Measurements from ENCODE around the gene GAS7.
"Not testable (repeated sequence)": the region's sequence is repeated elsewhere in the genome, so short reads cannot be mapped to it uniquely, and the experiment has no call there.

DNA sequence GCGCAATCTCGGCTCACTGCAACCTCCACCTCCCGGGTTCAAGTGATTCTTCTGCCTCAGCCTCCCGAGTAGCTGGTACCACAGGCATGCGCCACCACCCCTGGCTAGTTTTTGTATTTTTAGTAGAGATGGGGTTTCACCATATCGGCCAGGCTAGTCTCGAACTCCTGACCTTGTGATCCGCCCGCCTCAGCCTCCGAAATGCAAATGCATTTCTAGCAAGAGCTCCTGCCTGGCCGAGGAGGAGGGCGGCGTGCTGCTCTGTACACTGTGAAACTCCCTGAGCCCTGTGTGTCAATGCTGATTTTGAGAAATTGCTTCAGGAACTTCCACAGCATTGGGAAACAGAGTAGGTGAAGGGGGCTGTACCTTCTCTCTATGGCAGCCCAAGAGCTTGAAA is 277.2 kb downstream of the GAS7 start:
- TF ChIP-seq, protein P1, sequence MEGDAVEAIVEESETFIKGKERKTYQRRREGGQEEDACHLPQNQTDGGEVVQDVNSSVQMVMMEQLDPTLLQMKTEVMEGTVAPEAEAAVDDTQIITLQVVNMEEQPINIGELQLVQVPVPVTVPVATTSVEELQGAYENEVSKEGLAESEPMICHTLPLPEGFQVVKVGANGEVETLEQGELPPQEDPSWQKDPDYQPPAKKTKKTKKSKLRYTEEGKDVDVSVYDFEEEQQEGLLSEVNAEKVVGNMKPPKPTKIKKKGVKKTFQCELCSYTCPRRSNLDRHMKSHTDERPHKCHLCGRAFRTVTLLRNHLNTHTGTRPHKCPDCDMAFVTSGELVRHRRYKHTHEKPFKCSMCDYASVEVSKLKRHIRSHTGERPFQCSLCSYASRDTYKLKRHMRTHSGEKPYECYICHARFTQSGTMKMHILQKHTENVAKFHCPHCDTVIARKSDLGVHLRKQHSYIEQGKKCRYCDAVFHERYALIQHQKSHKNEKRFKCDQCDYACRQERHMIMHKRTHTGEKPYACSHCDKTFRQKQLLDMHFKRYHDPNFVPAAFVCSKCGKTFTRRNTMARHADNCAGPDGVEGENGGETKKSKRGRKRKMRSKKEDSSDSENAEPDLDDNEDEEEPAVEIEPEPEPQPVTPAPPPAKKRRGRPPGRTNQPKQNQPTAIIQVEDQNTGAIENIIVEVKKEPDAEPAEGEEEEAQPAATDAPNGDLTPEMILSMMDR (conservative IDR thresholded peaks at IDR 0.05; ENCODE audit: low read depth in 2 of 2): not testable (repeated sequence)
- TF ChIP-seq EZH2phosphoT487 (IDR thresholded peaks at IDR 0.05; ENCODE audit: unreplicated experiment); JUNB (IDR thresholded peaks at IDR 0.05; ENCODE audit: unreplicated experiment); POLR2AphosphoS5 (IDR thresholded peaks at IDR 0.05; ENCODE audit: low read depth); EZH2 (IDR thresholded peaks at IDR 0.05; ENCODE audit: low read depth, unreplicated experiment); ZNF462 (CRISPR knock-in tag; IDR thresholded peaks at IDR 0.05); CREB1 (CRISPR knock-in tag; IDR thresholded peaks at IDR 0.05; ENCODE audit: low read depth); ZNF114 (CRISPR knock-in tag; IDR thresholded peaks at IDR 0.05); STAT1 (IDR thresholded peaks at IDR 0.05; ENCODE audit: unreplicated experiment); NANOG (IDR thresholded peaks at IDR 0.05; ENCODE audit: borderline replicate concordance): not testable (repeated sequence)
- TF ChIP-seq, protein P2, sequence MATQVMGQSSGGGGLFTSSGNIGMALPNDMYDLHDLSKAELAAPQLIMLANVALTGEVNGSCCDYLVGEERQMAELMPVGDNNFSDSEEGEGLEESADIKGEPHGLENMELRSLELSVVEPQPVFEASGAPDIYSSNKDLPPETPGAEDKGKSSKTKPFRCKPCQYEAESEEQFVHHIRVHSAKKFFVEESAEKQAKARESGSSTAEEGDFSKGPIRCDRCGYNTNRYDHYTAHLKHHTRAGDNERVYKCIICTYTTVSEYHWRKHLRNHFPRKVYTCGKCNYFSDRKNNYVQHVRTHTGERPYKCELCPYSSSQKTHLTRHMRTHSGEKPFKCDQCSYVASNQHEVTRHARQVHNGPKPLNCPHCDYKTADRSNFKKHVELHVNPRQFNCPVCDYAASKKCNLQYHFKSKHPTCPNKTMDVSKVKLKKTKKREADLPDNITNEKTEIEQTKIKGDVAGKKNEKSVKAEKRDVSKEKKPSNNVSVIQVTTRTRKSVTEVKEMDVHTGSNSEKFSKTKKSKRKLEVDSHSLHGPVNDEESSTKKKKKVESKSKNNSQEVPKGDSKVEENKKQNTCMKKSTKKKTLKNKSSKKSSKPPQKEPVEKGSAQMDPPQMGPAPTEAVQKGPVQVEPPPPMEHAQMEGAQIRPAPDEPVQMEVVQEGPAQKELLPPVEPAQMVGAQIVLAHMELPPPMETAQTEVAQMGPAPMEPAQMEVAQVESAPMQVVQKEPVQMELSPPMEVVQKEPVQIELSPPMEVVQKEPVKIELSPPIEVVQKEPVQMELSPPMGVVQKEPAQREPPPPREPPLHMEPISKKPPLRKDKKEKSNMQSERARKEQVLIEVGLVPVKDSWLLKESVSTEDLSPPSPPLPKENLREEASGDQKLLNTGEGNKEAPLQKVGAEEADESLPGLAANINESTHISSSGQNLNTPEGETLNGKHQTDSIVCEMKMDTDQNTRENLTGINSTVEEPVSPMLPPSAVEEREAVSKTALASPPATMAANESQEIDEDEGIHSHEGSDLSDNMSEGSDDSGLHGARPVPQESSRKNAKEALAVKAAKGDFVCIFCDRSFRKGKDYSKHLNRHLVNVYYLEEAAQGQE (IDR thresholded peaks at IDR 0.05; ENCODE audit: unreplicated experiment): not testable (repeated sequence)
- TF ChIP-seq, protein P3, sequence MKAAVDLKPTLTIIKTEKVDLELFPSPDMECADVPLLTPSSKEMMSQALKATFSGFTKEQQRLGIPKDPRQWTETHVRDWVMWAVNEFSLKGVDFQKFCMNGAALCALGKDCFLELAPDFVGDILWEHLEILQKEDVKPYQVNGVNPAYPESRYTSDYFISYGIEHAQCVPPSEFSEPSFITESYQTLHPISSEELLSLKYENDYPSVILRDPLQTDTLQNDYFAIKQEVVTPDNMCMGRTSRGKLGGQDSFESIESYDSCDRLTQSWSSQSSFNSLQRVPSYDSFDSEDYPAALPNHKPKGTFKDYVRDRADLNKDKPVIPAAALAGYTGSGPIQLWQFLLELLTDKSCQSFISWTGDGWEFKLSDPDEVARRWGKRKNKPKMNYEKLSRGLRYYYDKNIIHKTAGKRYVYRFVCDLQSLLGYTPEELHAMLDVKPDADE (IDR thresholded peaks at IDR 0.05): not testable (repeated sequence)
